Measurements from ENCODE around the gene GPC5. TPM values are rescaled to one million over a fixed set of nuclear protein-coding genes. Genes with fewer than 3 reads are reported as not detected.

Gene GPC5
- total and polyA plus RNA-seq, 2 of the 13 experiments (the other 11 are each of a cell fraction or from before 2014, with no cell fraction given) = 0.02 to 0.07 TPM

- Histone ChIP-seq H3K9ac (ENCODE audit: insufficient read depth, low read depth, low read length) (no peak overlapping the region), H3K79me2 (ENCODE audit: insufficient read depth, low read length) (no peaks in the 10 kb centered on the region), H3K36me3 (replicated peaks in 1 of 2; ENCODE audit: control insufficient read depth in 1 of 2, insufficient read depth in 2 of 2, low read length in 2 of 2) (no peaks in the 10 kb centered on the region), H3K4me2 (ENCODE audit: low read depth, low read length) (no peak overlapping the region), H2AFZ (ENCODE audit: low read length) (no peak overlapping the region), H3K27me3 (ENCODE audit: control insufficient read depth in 1 of 2, insufficient read depth in 2 of 2, low read length in 2 of 2) (no peaks in the 10 kb centered on the region), H3K4me1 (ENCODE audit: insufficient read depth, low read length) (no peaks in the 10 kb centered on the region), H4K20me1 (ENCODE audit: insufficient read depth, low read length) (no peaks in the 10 kb centered on the region), H3K9me3 (ENCODE audit: low read length) (no peaks in the 10 kb centered on the region), H3K27ac (ENCODE audit: extremely low read length, insufficient read depth, low read length) (no peak overlapping the region), H3K4me3 (replicated peaks in 1 of 3; ENCODE audit: insufficient read depth in 1 of 3, low read depth in 2 of 3, low read length in 3 of 3) (no peak overlapping the region)
- ATAC-seq (no peak), DNase-seq (ENCODE audit: low spot score) (no peak), FAIRE-seq (no peak)
- no TSS peak for BruUV-seq (replicated peaks)
- in situ Hi-C loops (cut with HindIII; ENCODE audit: extremely low pct_ligation_motif_present, low pct_unique_long_range_greater_than_20kb) = no loop called here
- ChIA-PET CTCF (ENCODE audit: low intra/inter-chr PET ratio, low total read pairs) (no interaction called here), POLR2A (no interaction called here)
- intact Hi-C loops (cut with micrococcal nuclease; ENCODE audit: unreplicated experiment) = no loop called here
- TF ChIP-seq, protein P1, sequence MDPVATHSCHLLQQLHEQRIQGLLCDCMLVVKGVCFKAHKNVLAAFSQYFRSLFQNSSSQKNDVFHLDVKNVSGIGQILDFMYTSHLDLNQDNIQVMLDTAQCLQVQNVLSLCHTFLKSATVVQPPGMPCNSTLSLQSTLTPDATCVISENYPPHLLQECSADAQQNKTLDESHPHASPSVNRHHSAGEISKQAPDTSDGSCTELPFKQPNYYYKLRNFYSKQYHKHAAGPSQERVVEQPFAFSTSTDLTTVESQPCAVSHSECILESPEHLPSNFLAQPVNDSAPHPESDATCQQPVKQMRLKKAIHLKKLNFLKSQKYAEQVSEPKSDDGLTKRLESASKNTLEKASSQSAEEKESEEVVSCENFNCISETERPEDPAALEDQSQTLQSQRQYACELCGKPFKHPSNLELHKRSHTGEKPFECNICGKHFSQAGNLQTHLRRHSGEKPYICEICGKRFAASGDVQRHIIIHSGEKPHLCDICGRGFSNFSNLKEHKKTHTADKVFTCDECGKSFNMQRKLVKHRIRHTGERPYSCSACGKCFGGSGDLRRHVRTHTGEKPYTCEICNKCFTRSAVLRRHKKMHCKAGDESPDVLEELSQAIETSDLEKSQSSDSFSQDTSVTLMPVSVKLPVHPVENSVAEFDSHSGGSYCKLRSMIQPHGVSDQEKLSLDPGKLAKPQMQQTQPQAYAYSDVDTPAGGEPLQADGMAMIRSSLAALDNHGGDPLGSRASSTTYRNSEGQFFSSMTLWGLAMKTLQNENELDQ (CRISPR knock-in tag; IDR thresholded peaks at IDR 0.05; ENCODE audit: borderline replicate concordance) = no peak
- TF ChIP-seq MBD4 (IDR thresholded peaks at IDR 0.05; ENCODE audit: borderline replicate concordance, low read length) = no peak
- TF ChIP-seq PHF21A (CRISPR knock-in tag; IDR thresholded peaks at IDR 0.05) = no peak
- no peak for TF ChIP-seq ZNF12 (CRISPR knock-in tag; IDR thresholded peaks at IDR 0.05)
- no peak for TF ChIP-seq EED (CRISPR knock-in tag; IDR thresholded peaks at IDR 0.05)
- TF ChIP-seq NFE2L2 (IDR thresholded peaks at IDR 0.05; ENCODE audit: low read length) = peak; percentile 64
- TF ChIP-seq PRDM15 (CRISPR knock-in tag; IDR thresholded peaks at IDR 0.05) = no peak
- no peak for TF ChIP-seq HNRNPH1 (optimal IDR thresholded peaks at IDR 0.05; ENCODE audit: low read depth, low read length)
Measured at GRCh38 chr13:92487238-92487637, 1088.8 kb downstream of the GPC5 start.

Data from HepG2 (cell line).